K562 (cell line): ENCODE data around the gene DGKZ. TPM values are rescaled to one million over a fixed set of nuclear protein-coding genes. Genes with fewer than 3 reads are reported as not detected.
A peak's percentile ranks its signal among the peaks of the same experiment; 100 is the strongest.

Experiments
- ATF6 ChIP-seq: sonication (generic); formaldehyde crosslinking; IDR thresholded peaks from 2 replicates; pipeline ENCODE4 v1.4.0; 2020; ENCODE audit warnings: mild to moderate bottlenecking, missing genetic modification reagents
- BRD9 ChIP-seq: fragments of 450-650 bp; IDR thresholded peaks from 2 replicates; pipeline ENCODE4 v1.6.1; 2018; ENCODE audit warnings: low read depth; ENCODE audit not compliant: partially characterized antibody
- CBX2 ChIP-seq: fragments of 200-600 bp; sonication (generic); IDR thresholded peaks from one replicate; pipeline ENCODE4 v1.6.1; 2012; ENCODE audit warnings: mild to moderate bottlenecking, low read length, inconsistent platforms; ENCODE audit not compliant: insufficient read depth, poor library complexity, severe bottlenecking
- HMG20B ChIP-seq: fragments of 250-450 bp; sonication (Bioruptor Pico); IDR thresholded peaks from 2 replicates; pipeline ENCODE4 v1.5.0; 2021; ENCODE audit warnings: mild to moderate bottlenecking
- NFRKB ChIP-seq: fragments of 450-650 bp; IDR thresholded peaks from 2 replicates; pipeline ENCODE4 v1.6.1; 2016; ENCODE audit warnings: low read depth
- PCBP1 ChIP-seq: fragments of 200-400 bp; formaldehyde crosslinking; IDR thresholded peaks from 2 replicates; pipeline ENCODE4 v1.6.1; 2018; ENCODE audit warnings: mild to moderate bottlenecking, low read depth, low read length; ENCODE audit not compliant: poor library complexity, severe bottlenecking
- PHF20 ChIP-seq: fragments of 450-650 bp; IDR thresholded peaks from 2 replicates; pipeline ENCODE4 v1.6.1; 2018; ENCODE audit not compliant: partially characterized antibody
- RAD51 ChIP-seq: fragments of 450-650 bp; IDR thresholded peaks from 2 replicates; pipeline ENCODE4 v1.7.1; 2016; ENCODE audit warnings: low read depth, mild to moderate bottlenecking, borderline replicate concordance
- SMARCC2 ChIP-seq: fragments of 450-650 bp; IDR thresholded peaks from 2 replicates; pipeline ENCODE4 v1.6.1; 2017; ENCODE audit warnings: antibody characterized with exemption, moderate library complexity, mild to moderate bottlenecking, low read depth
- TCF15 ChIP-seq: fragments of 250-450 bp; sonication (Bioruptor Pico); IDR thresholded peaks from 2 replicates; pipeline ENCODE4 v1.8.0; 2022; ENCODE audit warnings: moderate library complexity, mild to moderate bottlenecking, inconsistent platforms
- TEAD2 ChIP-seq: fragments of 450-650 bp; IDR thresholded peaks from 2 replicates; pipeline ENCODE4 v1.6.1; 2016; ENCODE audit warnings: missing genetic modification characterization, control low read depth, missing compliant biosample characterization
- TRIM28 ChIP-seq: fragments of 450-650 bp; IDR thresholded peaks from 2 replicates; pipeline ENCODE4 v1.6.1; 2017
- ZNF133 ChIP-seq: fragments of 250-450 bp; sonication (Bioruptor Pico); IDR thresholded peaks from 2 replicates; pipeline ENCODE4 v1.4.0; 2020; ENCODE audit warnings: mild to moderate bottlenecking
- ZNF140 ChIP-seq: fragments of 250-450 bp; sonication (Bioruptor Pico); IDR thresholded peaks from 2 replicates; pipeline ENCODE4 v1.8.0; 2021; ENCODE audit warnings: moderate library complexity, mild to moderate bottlenecking, inconsistent platforms
- ZNF3 ChIP-seq: fragments of 250-450 bp; sonication (Bioruptor Pico); IDR thresholded peaks from 2 replicates; pipeline ENCODE4 v1.5.0; 2021; ENCODE audit warnings: mild to moderate bottlenecking, moderate library complexity
- ZNF324 ChIP-seq: fragments of 250-450 bp; sonication (Bioruptor Pico); IDR thresholded peaks from 2 replicates; pipeline ENCODE4 v1.4.0; 2020; ENCODE audit warnings: mild to moderate bottlenecking
- ZNF347 ChIP-seq: fragments of 450-650 bp; formaldehyde crosslinking; IDR thresholded peaks from 2 replicates; pipeline ENCODE4 v1.4.0; 2020; ENCODE audit warnings: low read depth, mild to moderate bottlenecking, moderate library complexity
- ZNF77 ChIP-seq: fragments of 250-450 bp; sonication (Bioruptor Pico); IDR thresholded peaks from 2 replicates; pipeline ENCODE4 v1.5.0; 2020
- polyA plus RNA-seq, 8 experiments: library from polyadenylated mRNA; depleted of rRNA in 4 of 8; stranded (reverse) in 5 of 8; unstranded in 3 of 8; fragments of >200 nt; fragmentation: Nextera tagmentation in 2 of 8; fragmentation: Illumina TruSeq in 1 of 8; extraction: Ambion mirVana in 2 of 8; extraction: Trizol in 1 of 8; gene quantifications; 2 replicates each; pipeline versions ENCODE4 v1.2.1 to v1.2.3, GENCODE V29; 2011 to 2014; ENCODE audit warnings: inconsistent platforms in 1 of 8, missing spikeins in 1 of 8
- total RNA-seq, 7 experiments: library from RNA; depleted of rRNA in 6 of 7; stranded (reverse); fragments of >200 nt in 6 of 7; fragmentation: Illumina TruSeq in 2 of 7; extraction: Trizol in 2 of 7; gene quantifications; 2 replicates each; pipeline versions ENCODE4 v1.2.1 to v1.2.3, GENCODE V29; 2011 to 2021; ENCODE audit warnings: low replicate concordance in 1 of 7
- TF ChIP-seq, protein P1 (sequence below), 2 experiments: fragments of 450-650 bp; conservative IDR thresholded peaks; 2 replicates each; pipeline ENCODE4 v1.6.1; 2017; ENCODE audit warnings: mild to moderate bottlenecking in 2 of 2, moderate library complexity in 2 of 2
- TF ChIP-seq, protein P2 (sequence below), 2 experiments: fragments of 450-650 bp in 1 of 2; IDR thresholded peaks; 2 replicates each; pipeline ENCODE4 v1.6.1; 2011 to 2017; ENCODE audit warnings: low read depth in 2 of 2, antibody characterized with exemption in 1 of 2, borderline replicate concordance in 1 of 2, low read length in 1 of 2, mild to moderate bottlenecking in 1 of 2, mixed read lengths in 1 of 2; ENCODE audit not compliant: control insufficient read depth in 1 of 2
- TF ChIP-seq, protein P3 (sequence below): fragments of 250-450 bp; sonication (Bioruptor Pico); IDR thresholded peaks from 2 replicates; pipeline ENCODE4 v1.6.1; 2021; ENCODE audit warnings: mild to moderate bottlenecking

DGKZ gene
- total and polyA plus RNA-seq, 9 of the 15 experiments (the other 6 are each of a cell fraction or from before 2014, with no cell fraction given) = 0.51 to 100 (median 44.2) TPM

- TF ChIP-seq CBX2 (no peak), ZNF133 (CRISPR knock-in tag) (no peak), PHF20 (no peak), TEAD2 (tag) (no peak), BRD9 (no peak), ZNF347 (CRISPR knock-in tag) (no peak), TRIM28 (no peak), ZNF324 (no peak), ZNF3 (CRISPR knock-in tag) (no peak), TCF15 (CRISPR knock-in tag) (no peak), HMG20B (CRISPR knock-in tag) (no peak), ZNF77 (CRISPR knock-in tag) (no peak), RAD51 (no peak), SMARCC2 (no peak), NFRKB (no peak), ATF6 (peak; percentile 96; the same call in 1 of the 2 replicates), PCBP1 (no peak), ZNF140 (no peak)
- TF ChIP-seq, protein P1, sequence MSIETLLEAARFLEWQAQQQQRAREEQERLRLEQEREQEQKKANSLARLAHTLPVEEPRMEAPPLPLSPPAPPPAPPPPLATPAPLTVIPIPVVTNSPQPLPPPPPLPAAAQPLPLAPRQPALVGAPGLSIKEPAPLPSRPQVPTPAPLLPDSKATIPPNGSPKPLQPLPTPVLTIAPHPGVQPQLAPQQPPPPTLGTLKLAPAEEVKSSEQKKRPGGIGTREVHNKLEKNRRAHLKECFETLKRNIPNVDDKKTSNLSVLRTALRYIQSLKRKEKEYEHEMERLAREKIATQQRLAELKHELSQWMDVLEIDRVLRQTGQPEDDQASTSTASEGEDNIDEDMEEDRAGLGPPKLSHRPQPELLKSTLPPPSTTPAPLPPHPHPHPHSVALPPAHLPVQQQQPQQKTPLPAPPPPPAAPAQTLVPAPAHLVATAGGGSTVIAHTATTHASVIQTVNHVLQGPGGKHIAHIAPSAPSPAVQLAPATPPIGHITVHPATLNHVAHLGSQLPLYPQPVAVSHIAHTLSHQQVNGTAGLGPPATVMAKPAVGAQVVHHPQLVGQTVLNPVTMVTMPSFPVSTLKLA (conservative IDR thresholded peaks at IDR 0.05) = peak; percentile 82 to 91
- TF ChIP-seq, protein P2, sequence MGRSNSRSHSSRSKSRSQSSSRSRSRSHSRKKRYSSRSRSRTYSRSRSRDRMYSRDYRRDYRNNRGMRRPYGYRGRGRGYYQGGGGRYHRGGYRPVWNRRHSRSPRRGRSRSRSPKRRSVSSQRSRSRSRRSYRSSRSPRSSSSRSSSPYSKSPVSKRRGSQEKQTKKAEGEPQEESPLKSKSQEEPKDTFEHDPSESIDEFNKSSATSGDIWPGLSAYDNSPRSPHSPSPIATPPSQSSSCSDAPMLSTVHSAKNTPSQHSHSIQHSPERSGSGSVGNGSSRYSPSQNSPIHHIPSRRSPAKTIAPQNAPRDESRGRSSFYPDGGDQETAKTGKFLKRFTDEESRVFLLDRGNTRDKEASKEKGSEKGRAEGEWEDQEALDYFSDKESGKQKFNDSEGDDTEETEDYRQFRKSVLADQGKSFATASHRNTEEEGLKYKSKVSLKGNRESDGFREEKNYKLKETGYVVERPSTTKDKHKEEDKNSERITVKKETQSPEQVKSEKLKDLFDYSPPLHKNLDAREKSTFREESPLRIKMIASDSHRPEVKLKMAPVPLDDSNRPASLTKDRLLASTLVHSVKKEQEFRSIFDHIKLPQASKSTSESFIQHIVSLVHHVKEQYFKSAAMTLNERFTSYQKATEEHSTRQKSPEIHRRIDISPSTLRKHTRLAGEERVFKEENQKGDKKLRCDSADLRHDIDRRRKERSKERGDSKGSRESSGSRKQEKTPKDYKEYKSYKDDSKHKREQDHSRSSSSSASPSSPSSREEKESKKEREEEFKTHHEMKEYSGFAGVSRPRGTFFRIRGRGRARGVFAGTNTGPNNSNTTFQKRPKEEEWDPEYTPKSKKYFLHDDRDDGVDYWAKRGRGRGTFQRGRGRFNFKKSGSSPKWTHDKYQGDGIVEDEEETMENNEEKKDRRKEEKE (IDR thresholded peaks at IDR 0.05; ENCODE audit: borderline replicate concordance in 1 of 2, control insufficient read depth in 1 of 2, low read depth in 2 of 2, low read length in 1 of 2) = no peak
- TF ChIP-seq, protein P3, sequence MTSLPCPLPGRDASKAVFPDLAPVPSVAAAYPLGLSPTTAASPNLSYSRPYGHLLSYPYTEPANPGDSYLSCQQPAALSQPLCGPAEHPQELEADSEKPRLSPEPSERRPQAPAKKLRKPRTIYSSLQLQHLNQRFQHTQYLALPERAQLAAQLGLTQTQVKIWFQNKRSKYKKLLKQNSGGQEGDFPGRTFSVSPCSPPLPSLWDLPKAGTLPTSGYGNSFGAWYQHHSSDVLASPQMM = no peak
These were observed 45.4 kb downstream of the DGKZ start (continued) for GRCh38 chr11:46392421-46393230.
